GM19193 (cell line): ENCODE data around the gene CHD3.

Experiments
- POLR2A ChIP-seq: IDR thresholded peaks from 4 replicates; pipeline ENCODE4 v1.6.1; 2011; ENCODE audit not compliant: insufficient read depth, insufficient read length; ENCODE audit errors: extremely low read depth

The CHD3 gene

GRCh38 chr17:7893187-7893880, 4.7 kb downstream of the CHD3 start:
- no peak for TF ChIP-seq POLR2A

- no peak for TF ChIP-seq POLR2A
Measured at GRCh38 chr17:7894226-7894625, 5.6 kb downstream of the CHD3 start.

- no peak for TF ChIP-seq POLR2A
Measured at GRCh38 chr17:7894866-7895265, 6.3 kb downstream of the CHD3 start.

- no peak for TF ChIP-seq POLR2A
Measured at GRCh38 chr17:7897090-7897489, 8.5 kb downstream of the CHD3 start.

- no peak for TF ChIP-seq POLR2A
Measured at GRCh38 chr17:7897773-7898172, 9.2 kb downstream of the CHD3 start.

- no peak for TF ChIP-seq POLR2A
Measured at GRCh38 chr17:7903154-7904103, 14.8 kb downstream of the CHD3 start.

- TF ChIP-seq POLR2A, result no peak
Measured at GRCh38 chr17:7909089-7909488, 20.5 kb downstream of the CHD3 start.

GRCh38 chr17:7910281-7910680, 21.7 kb downstream of the CHD3 start:
- no peak for TF ChIP-seq POLR2A

GRCh38 chr17:7910711-7911110, 22.1 kb downstream of the CHD3 start:
- TF ChIP-seq POLR2A, result no peak

- no peak for TF ChIP-seq POLR2A
Measured at GRCh38 chr17:7911116-7911515, 22.5 kb downstream of the CHD3 start.

GRCh38 chr17:7912927-7913524, 24.4 kb downstream of the CHD3 start:
- no peak for TF ChIP-seq POLR2A

- TF ChIP-seq POLR2A, result no peak
Measured at GRCh38 chr17:7915179-7915610, 26.6 kb downstream of the CHD3 start.

- peak; percentile 48 for TF ChIP-seq POLR2A
Measured at GRCh38 chr17:7915611-7916384, 27.2 kb downstream of the CHD3 start, which contains the start of gene RNF227. TSS of gene RNF227 (minus strand) at chr17:7916289. CDS start at chr17:7916195, 94 bp downstream.

GRCh38 chr17:7916385-7916682, 27.7 kb downstream of the CHD3 start:
- no peak for TF ChIP-seq POLR2A

- TF ChIP-seq POLR2A, result no peak
Measured at GRCh38 chr17:7916808-7917207, 28.2 kb downstream of the CHD3 start.
